Activated naive CD4-positive, alpha-beta T cell (primary cell): Measurements from ENCODE around the gene ARHGAP10.

Source experiments
- DNase-seq, 4 experiments: peaks; one replicate each; lab custom pipeline; 2025; lab: John Stamatoyannopoulos, UW

ARHGAP10 gene

DNA sequence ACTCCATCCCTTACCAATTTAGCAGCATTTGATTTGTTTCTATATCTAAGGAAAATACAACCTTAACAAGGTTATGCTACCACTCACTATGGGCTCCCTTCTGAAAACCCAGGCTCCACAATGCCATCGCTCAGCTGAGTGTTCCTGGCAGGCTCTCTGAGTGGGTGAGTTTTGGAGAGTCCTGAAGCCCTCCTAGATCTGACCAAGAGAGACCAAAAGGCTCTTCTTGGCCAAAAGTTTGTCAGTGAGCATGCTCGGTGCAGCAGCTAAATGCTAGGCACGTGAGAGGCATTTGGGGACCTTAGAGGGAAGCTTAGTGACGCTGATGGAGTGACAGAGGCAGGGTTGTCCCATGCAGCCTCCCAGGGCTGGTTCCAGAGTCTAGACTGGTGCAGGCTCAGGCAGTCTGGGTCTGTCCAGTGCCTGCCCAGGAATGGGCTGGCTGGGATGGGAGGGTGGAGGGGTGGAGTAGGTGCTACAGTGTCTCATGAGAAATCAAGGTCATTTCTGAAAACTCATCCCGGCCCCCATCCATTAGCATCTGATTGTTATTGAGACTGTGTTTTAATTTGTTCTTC lies 363.5 kb downstream of the ARHGAP10 start:
- no peak for DNase-seq

DNA sequence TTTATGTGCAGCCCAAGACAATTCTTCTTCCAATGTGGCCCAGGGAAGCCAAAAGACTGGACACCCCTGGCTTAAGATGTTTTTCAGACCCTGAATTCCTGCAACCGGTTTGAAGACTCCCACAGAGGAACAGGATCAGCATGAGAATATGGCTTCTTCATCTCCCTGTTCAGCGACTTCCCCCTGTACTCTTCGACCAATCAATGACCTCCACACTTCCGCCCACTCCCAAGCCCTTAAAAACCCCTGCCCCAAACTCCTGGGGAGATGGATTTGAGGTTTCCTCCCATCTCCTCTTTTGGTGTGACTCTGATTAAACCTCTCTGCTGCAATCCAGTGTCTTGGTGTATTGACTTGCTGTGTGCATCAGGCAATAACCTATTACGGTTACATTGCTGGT lies 365.9 kb downstream of the ARHGAP10 start:
- no peak for DNase-seq

DNA sequence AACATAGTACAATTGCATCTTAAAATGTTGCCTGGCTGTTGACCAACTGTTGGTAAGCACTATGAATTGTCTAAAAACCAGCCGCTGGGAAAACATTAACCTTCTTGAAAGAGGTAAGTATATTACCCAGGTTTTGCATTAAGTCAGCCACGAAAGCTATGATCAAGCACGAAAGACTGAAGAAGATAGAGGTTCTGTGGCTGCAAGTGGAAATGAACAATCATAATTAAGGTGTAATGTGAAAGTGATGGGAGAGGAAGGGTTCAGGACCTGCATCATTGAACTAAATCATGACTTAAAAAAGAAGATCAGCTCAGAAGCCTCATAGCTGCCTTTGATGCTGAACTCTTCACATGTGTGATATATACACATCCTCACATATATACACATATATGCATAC lies 369.3 kb downstream of the ARHGAP10 start:
- DNase-seq, result no peak

DNA sequence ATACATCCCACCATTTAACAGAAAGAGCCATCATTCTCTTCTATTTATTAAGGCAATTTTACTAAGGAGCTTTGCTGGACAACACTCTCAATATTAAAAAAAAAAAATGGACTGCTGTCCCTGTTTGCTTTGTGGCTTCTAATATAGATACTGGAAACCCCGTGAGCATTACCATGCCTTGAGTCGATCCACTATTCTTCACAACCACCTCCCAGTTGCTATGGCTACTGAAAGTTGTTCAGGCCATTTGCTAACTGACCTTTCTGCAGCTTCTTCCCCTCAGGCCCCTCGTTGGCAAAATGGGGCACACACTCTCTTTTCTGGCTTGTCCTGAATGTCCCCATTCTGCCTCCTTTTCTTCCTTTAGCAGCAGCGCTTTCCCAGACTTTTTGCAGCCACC lies 369.9 kb downstream of the ARHGAP10 start:
- DNase-seq, result no peak

DNA sequence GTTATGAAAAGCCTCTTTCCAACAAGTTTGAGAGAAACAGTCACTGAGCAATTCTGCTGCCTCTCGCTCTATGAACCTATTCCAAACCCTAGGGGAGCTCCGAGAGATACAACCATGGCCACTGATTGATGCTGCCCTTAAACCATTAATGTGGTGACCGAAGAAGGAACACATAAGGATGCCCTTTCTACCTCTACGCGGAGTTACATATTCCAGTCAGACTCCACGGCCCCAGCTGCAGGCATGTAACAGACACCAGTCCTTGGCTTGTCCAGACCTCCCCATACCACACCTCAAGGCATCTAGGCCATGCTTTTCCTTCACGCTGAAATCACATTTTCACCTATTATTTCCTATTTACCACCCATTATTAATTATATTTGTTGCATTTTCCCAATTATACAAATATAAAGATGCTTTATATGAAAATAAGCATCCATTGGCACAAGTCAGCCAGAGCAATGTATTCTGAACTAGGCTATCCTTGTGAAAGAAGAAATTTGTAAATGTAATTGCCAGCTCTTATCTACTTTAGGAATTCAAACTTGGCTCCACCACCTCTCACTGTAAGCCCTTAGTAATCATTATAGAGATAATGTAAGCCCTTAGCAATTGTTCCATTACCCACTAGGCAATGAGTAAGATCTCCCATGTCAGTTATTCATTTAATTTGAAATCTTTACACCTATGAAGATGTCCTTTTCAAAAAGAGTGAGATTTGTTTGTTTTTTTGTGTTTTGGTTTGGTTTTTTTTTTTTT lies 371.9 kb downstream of the ARHGAP10 start:
- no peak for DNase-seq

DNA sequence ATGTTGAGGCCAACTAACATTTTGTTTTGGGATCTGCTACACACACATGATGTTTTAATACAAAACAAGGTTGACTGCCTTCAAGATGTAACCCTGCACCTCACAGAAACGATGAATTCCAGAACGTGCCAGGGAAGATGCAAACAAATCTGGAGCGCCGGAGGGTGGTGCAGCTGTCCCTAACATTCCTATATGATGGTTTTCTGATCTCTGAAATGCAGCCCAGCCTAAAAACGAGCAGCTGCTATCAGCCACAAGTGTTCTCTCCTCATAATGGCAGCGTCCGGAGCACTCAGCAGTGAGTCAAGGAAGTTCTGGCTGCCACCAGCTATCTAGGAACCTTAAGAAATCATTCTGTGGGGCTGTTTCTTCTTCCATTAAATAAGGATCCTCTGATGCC lies 376.9 kb downstream of the ARHGAP10 start:
- DNase-seq, result no peak

DNA sequence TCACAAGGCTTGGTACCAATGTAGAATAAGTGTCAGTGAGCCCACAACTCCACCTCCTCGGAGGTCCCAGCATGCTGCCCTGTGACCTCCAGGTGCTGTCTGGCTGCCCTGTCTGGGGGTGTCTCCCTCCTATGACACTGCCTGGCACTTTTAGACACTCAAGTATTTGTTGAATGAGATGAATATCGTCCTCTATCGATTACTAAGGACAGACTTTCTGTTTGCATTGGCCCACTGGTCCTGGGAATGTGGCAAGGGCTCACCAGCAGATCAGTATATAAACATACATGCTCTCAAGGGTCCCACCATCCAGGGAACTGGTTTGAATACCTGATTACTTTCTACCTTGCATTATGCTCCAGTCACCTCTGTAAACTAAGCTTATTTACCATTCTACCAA lies 377.3 kb downstream of the ARHGAP10 start:
- DNase-seq, result no peak

DNA sequence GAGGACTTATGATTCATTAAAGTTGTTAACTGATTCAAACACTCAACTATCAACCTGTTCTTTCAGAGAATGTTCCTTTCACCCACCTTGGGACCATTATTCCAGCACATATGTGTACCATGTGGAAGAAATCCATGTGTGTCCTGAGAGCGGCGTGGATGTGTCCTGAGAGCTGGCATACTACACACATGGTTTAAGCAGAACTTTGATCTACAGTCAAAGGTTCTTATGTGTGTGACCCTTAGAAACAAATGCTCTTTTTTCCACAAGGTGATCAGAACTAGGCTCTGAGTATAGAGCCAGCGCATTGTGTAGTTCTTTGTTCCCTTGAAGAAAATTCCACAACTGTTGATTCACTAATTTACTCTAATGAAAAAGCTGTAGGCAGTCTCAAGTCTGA lies 378.3 kb downstream of the ARHGAP10 start:
- DNase-seq, result no peak

DNA sequence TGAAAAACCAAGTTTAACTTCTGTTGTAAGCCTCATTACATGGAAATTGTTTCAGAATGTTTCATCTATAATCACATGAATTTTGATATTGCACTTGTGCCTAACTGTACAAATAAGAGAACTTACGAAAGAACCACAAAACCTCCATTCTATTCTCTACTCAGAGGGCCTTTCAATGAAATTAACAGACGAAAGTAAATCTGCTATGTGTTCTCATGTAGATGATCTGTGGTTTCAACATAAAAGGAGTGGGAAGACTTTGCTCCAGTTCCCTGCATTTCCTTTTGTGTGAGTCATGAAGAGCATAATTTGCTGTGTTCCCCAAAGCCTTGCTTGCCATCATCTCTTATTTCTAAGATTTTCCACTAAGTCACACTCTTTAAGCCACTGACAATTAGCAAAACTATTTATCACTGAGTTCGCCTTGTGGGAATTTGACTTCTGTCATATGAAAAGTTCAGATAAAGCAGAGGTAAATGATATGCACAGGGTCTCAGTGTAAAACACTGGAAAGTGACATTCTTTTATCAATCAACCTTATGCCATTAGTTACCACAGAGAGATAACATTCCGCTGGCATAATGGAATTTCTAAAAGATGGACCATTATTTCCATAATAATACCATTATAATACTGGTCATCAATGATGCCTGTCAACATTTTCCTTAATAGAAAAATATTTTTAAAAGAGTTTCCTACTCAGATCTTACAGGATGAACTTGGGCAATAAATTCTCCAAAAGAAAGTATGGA lies 380.5 kb downstream of the ARHGAP10 start:
- no peak for DNase-seq

DNA sequence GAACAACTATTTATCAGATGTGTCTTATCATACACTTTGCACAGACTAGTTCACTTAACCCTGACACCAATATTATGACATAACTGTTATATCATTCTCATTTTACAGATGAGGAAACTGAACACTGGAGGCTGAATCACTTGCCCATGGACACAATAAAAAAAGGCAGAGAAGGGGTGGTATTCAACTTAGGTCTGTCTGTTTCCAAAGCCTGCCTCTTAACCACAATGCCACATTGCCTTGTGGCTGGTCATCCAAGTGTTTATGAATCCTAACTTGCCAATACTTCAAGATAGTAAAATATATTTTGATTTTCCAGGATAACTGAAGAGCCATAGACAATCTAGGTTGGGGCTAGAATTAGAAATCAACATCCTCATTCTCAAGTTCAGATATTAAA lies 382.5 kb downstream of the ARHGAP10 start:
- no peak for DNase-seq

DNA sequence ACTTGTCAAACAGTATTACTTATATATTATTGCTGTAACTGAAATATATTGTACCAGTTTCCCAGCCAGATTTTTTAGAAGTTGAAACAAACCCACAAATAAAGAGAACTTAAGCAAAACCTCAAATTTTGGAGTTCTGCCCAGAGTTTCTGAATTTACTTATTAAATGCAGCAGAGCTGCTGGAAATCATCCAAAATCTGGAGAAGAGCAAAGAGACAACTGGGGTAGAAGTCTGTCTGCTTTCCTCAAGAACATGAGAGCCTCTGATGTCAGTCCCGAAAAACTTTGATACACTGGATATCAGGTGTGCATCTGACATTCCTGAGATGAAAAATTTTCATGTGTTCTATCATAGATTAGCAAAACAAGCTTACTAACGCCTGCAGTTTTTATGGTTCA lies 384.4 kb downstream of the ARHGAP10 start:
- no peak for DNase-seq

DNA sequence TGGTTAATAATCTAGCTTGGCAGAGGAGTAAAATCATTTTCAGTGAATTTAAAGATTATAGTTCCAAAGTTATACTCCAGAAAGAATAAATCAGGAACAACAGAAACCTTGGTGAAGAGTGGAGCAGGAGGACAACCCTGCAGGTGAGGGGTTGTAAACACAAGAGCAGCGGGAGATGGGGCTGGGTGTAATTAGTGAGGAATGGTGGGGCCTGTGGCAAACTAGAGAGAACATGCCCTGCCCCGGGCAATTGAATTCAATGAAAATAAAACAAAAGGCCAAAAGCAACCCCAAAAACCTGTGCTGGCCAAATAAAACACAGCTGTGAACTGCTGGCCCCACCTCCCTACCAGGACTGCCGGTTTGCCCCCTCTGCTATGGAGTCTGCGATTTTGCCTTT lies 385.1 kb downstream of the ARHGAP10 start:
- no peak for DNase-seq

DNA sequence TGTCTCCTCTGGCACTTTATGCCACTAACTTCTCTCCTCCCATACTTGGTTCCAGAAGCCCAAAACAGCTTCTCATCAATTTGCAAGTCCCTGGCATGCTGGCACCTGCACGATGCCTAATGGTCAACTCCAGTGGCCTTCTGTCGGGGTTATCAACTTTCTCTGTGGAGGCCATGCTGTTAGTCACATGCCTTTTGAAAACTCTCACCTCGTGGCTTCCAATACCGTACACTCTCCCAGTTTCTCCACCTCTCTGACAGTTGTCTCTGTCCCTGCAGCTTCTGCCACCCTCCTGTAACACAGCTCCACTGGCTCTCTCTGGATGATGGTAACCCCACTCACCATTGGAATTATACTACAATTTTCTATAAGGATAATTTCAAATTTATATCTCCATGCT lies 386.3 kb downstream of the ARHGAP10 start:
- no peak for DNase-seq

DNA sequence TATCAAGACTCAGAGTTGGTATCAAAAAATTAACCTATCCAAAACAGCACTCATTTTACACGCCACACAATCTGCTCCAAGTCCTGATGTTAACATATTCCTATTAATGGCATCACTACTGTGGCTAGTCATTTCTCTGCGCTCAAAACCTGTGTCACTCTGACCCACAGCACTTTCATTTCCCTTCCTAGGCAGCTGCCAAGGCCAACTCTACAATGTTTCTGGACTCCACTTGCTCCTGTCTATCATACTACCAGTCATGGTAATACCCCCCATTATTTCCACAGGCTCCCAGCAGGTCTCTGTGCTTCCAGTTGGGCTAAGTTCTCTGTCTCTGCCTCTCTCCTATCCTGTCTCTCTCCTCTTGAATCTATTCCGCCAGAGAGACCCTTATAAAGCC lies 386.7 kb downstream of the ARHGAP10 start:
- no peak for DNase-seq

DNA sequence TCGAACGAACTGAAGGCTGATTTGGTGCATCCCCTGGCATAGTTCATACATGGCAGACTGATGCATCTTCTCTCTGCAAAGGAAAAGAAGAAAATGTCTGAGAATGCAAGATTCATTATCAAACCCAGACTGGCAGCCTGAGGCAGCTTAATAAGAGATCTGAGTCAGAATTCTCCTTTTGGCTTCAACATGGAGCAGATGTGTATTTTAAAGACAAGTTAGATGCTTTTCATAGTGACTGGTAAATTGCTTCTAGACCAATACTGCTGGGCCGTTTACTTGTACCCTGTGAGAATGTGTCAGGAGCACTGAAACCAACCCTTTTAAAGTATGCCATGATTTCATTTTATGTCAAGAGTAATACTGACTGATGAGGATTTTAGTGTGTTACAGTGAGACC lies 388.3 kb downstream of the ARHGAP10 start:
- no peak for DNase-seq
